OCI-LY3 (cell line): ENCODE results near the gene RDH8.

Experiments
- CTCF ChIP-seq: fragments of 200-600, 300-600 bp; sonication (generic); IDR thresholded peaks from 2 replicates; pipeline ENCODE4 v1.5.1; 2014; ENCODE audit warnings: antibody characterized with exemption, low read length, low read depth
- EZH2phosphoT487 ChIP-seq: fragments of 200-600 bp; shearing (Covaris generic); IDR thresholded peaks from 2 replicates; pipeline ENCODE4 v1.6.1; 2018; ENCODE audit warnings: antibody characterized with exemption, mixed run types, low read depth

- TF ChIP-seq CTCF: no peak
- TF ChIP-seq EZH2phosphoT487: no peak
Measured at GRCh38 chr19:9969688-9969975, 43.7 kb upstream of the RDH8 start.
